IMR-90 (cell line): ENCODE results near the gene ATP5MK. TPM values are rescaled to one million over a fixed set of nuclear protein-coding genes. Genes with fewer than 3 reads are reported as not detected.

Source experiments
- ATAC-seq: fragments of 200-7000 bp; cut with Tn5 transposase; 2 replicates; pipeline ENCODE4 v1.9.1; 2020; ENCODE audit warnings: low read depth, mild to moderate bottlenecking, moderate library complexity
- BruUV-seq: library from RNA; stranded (reverse); fragments of 400-500 nt; replicated peaks from 2 replicates; lab custom pipeline; 2021; lab: Mats Ljungman, UMichigan
- CTCF ChIA-PET: fragments of 300-600 bp; formaldehyde crosslinking; extraction: SDS; loops from one replicate; lab custom pipeline; 2021; ENCODE audit warnings: antibody characterized with exemption; lab: Yijun Ruan, JAX
- POLR2A ChIA-PET: fragments of 300-600 bp; sonication (Branson Sonifier 250); formaldehyde crosslinking; loops from one replicate; lab custom pipeline; 2022; ENCODE audit warnings: antibody characterized with exemption; ENCODE audit not compliant: unreplicated experiment; lab: Charles Lee
- DNase-seq: peaks from one replicate; pipeline ENCODE4 v3.0.0; 2013
- H2AFZ ChIP-seq: replicated peaks from 2 replicates; pipeline ENCODE3; 2013; ENCODE audit warnings: low read length, mild to moderate bottlenecking; ENCODE audit not compliant: poor library complexity
- H2AK5ac ChIP-seq: 2 replicates; pipeline ENCODE4 v1.6.1; 2013; ENCODE audit warnings: low read depth, low read length, inconsistent platforms
- H2AK9ac ChIP-seq: replicated peaks from 2 replicates; pipeline ENCODE3; 2013; ENCODE audit warnings: mild to moderate bottlenecking, low read depth, low read length, moderate library complexity; ENCODE audit not compliant: poor library complexity
- H2BK120ac ChIP-seq: 2 replicates; pipeline ENCODE4 v1.6.1; 2013; ENCODE audit warnings: low read depth, low read length, inconsistent platforms
- H2BK15ac ChIP-seq: 3 replicates; pipeline ENCODE4 v1.6.1; 2013; ENCODE audit warnings: low read depth, low read length, inconsistent platforms
- H2BK20ac ChIP-seq: 2 replicates; pipeline ENCODE4 v1.6.1; 2013; ENCODE audit warnings: low read depth, mild to moderate bottlenecking, inconsistent platforms, low read length, moderate library complexity
- H2BK5ac ChIP-seq: 2 replicates; pipeline ENCODE4 v1.6.1; 2013; ENCODE audit warnings: mild to moderate bottlenecking, low read depth, low read length, inconsistent platforms; ENCODE audit not compliant: poor library complexity, severe bottlenecking
- H3K14ac ChIP-seq: replicated peaks from 2 replicates; pipeline ENCODE4 v1.6.1; 2013; ENCODE audit warnings: low read depth, low read length, inconsistent platforms
- H3K18ac ChIP-seq: 2 replicates; pipeline ENCODE4 v1.6.1; 2013; ENCODE audit warnings: low read depth, low read length, control low read depth
- H3K23ac ChIP-seq: 2 replicates; pipeline ENCODE4 v1.6.1; 2013; ENCODE audit warnings: low read depth, low read length, inconsistent platforms
- H3K27ac ChIP-seq: 2 replicates; pipeline ENCODE4 v1.5.1; 2013; ENCODE audit warnings: mild to moderate bottlenecking, control low read depth, low read length; ENCODE audit not compliant: insufficient read depth
- H3K27me3 ChIP-seq: 2 replicates; pipeline ENCODE4 v1.6.1; 2013; ENCODE audit warnings: low read length; ENCODE audit not compliant: control insufficient read depth, insufficient read depth
- H3K36me3 ChIP-seq: 2 replicates; pipeline ENCODE4 v1.6.1; 2013; ENCODE audit warnings: low read length, mixed read lengths; ENCODE audit not compliant: control insufficient read depth, insufficient read depth
- H3K4ac ChIP-seq: 2 replicates; pipeline ENCODE4 v1.6.1; 2013; ENCODE audit warnings: low read depth, low read length, inconsistent platforms
- H3K4me1 ChIP-seq: 2 replicates; pipeline ENCODE4 v1.6.1; 2013; ENCODE audit warnings: low read length, mixed read lengths; ENCODE audit not compliant: control insufficient read depth, insufficient read depth
- H3K4me2 ChIP-seq: 2 replicates; pipeline ENCODE4 v1.6.1; 2013; ENCODE audit warnings: low read depth, mild to moderate bottlenecking, control low read depth, low read length, moderate library complexity
- H3K4me3 ChIP-seq: 2 replicates; pipeline ENCODE4 v1.5.1; 2013; ENCODE audit warnings: low read depth, mild to moderate bottlenecking, control low read depth, low read length, moderate library complexity; ENCODE audit not compliant: insufficient read depth
- H3K56ac ChIP-seq: 2 replicates; pipeline ENCODE4 v1.6.1; 2013; ENCODE audit warnings: low read length, inconsistent platforms; ENCODE audit not compliant: insufficient read depth; ENCODE audit errors: extremely low read depth
- H3K79me1 ChIP-seq, 2 experiments: 2 replicates each; pipeline ENCODE4 v1.6.1; 2013; ENCODE audit warnings: low read length in 2 of 2, inconsistent platforms in 1 of 2, low read depth in 1 of 2
- H3K9ac ChIP-seq: 2 replicates; pipeline ENCODE4 v1.6.1; 2013; ENCODE audit warnings: low read depth, low read length, control low read depth
- H3K9me1 ChIP-seq: 2 replicates; pipeline ENCODE4 v1.6.1; 2013; ENCODE audit warnings: low read length, inconsistent platforms; ENCODE audit not compliant: insufficient read depth
- H3K9me3 ChIP-seq: 2 replicates; pipeline ENCODE4 v1.6.1; 2013; ENCODE audit warnings: low read length; ENCODE audit not compliant: control insufficient read depth, insufficient read depth
- H4K20me1 ChIP-seq: 2 replicates; pipeline ENCODE4 v1.6.1; 2013; ENCODE audit warnings: low read length, inconsistent platforms; ENCODE audit not compliant: insufficient read depth
- H4K5ac ChIP-seq: 2 replicates; pipeline ENCODE4 v1.6.1; 2013; ENCODE audit warnings: mild to moderate bottlenecking, low read depth, low read length, control low read depth
- H4K8ac ChIP-seq, 2 experiments: 2 replicates each; pipeline ENCODE4 v1.6.1; 2013; ENCODE audit warnings: low read depth in 2 of 2, low read length in 2 of 2, control low read depth in 1 of 2, inconsistent platforms in 1 of 2
- H4K91ac ChIP-seq: 2 replicates; pipeline ENCODE4 v1.6.1; 2013; ENCODE audit warnings: low read depth, low read length, inconsistent platforms; ENCODE audit not compliant: insufficient read depth
- BHLHE40 ChIP-seq: fragments of 150-350 bp; IDR thresholded peaks from 2 replicates; pipeline ENCODE4 v1.6.1; 2016; ENCODE audit warnings: mild to moderate bottlenecking, low read depth, low read length
- MAFK ChIP-seq: IDR thresholded peaks from 2 replicates; pipeline ENCODE4 v1.6.1; 2012; ENCODE audit warnings: low read depth, low read length, improper control_type of control experiment
- MAZ ChIP-seq: IDR thresholded peaks from 2 replicates; pipeline ENCODE4 v1.6.1; 2012; ENCODE audit warnings: low read depth, mild to moderate bottlenecking, low read length, improper control_type of control experiment, moderate library complexity, borderline replicate concordance
- MXI1 ChIP-seq: IDR thresholded peaks from 2 replicates; pipeline ENCODE4 v1.6.1; 2012; ENCODE audit warnings: low read depth, mild to moderate bottlenecking, low read length, moderate library complexity, borderline replicate concordance
- NFE2L2 ChIP-seq: fragments of 150-350 bp; IDR thresholded peaks from 2 replicates; pipeline ENCODE4 v1.6.1; 2016; ENCODE audit warnings: low read depth, mild to moderate bottlenecking, low read length
- POLR2A ChIP-seq: IDR thresholded peaks from 2 replicates; pipeline ENCODE4 v1.6.1; 2012; ENCODE audit warnings: mild to moderate bottlenecking, low read depth, low read length
- RCOR1 ChIP-seq: IDR thresholded peaks from 2 replicates; pipeline ENCODE4 v1.6.1; 2012; ENCODE audit warnings: mild to moderate bottlenecking, low read length, improper control_type of control experiment; ENCODE audit not compliant: insufficient replicate concordance
- SMC3 ChIP-seq: fragments of 150-350 bp; IDR thresholded peaks from 2 replicates; pipeline ENCODE4 v1.6.1; 2016; ENCODE audit warnings: low read depth, mild to moderate bottlenecking, antibody characterized with exemption, low read length, moderate library complexity
- USF2 ChIP-seq: fragments of 150-350 bp; IDR thresholded peaks from 2 replicates; pipeline ENCODE4 v1.6.1; 2017; ENCODE audit warnings: mild to moderate bottlenecking, antibody characterized with exemption, low read length, low read depth
- WGBS, 2 experiments: methylation state at CpG; one replicate each; pipeline versions ENCODE4 v1.1.5 to v1.1.7; 2013; ENCODE audit warnings: missing lambda C conversion rate in 2 of 2; ENCODE audit not compliant: insufficient read length in 1 of 2; ENCODE audit errors: extremely low coverage in 2 of 2; 5-methylcytosine and 5-hydroxymethylcytosine counted together
- dilution Hi-C: fragments of 300-500 bp; cut with HindIII; formaldehyde crosslinking; loops from one replicate; pipeline ENCODE4 v1.14.3; 2018; ENCODE audit warnings: low sequenced_read_pairs; ENCODE audit not compliant: unreplicated experiment
- in situ Hi-C: fragments of 300-500 bp; cut with MboI; formaldehyde crosslinking; loops from 3 replicates; pipeline ENCODE4 v1.14.3; 2019; ENCODE audit warnings: low sequenced_read_pairs, inconsistent platforms, mixed read lengths
- intact Hi-C: fragments of 100-400 bp; cut with micrococcal nuclease; formaldehyde crosslinking; loops from 2 replicates; pipeline ENCODE4 v1.10.0; 2022
- polyA plus RNA-seq, 3 experiments: library from polyadenylated mRNA; depleted of rRNA; stranded (reverse); fragments of >200 nt; gene quantifications; 2 replicates each; pipeline ENCODE4 v1.2.3, GENCODE V29; 2012; ENCODE audit warnings: low replicate concordance in 1 of 3
- total RNA-seq: library from RNA; depleted of rRNA; stranded (reverse); fragments of >200 nt; gene quantifications from 2 replicates; pipeline ENCODE4 v1.2.3, GENCODE V29; 2012

Gene ATP5MK
- total and polyA plus RNA-seq, 2 of the 4 experiments (the other 2 are of a cell fraction): 73.4 to 101 TPM

GRCh38 chr10:103397191-103397825 lies 1.0 kb upstream of the ATP5MK start:
- Histone ChIP-seq H2BK20ac (no peak overlapping the region), H2BK120ac (no peak overlapping the region), H2BK5ac (no peak overlapping the region), H3K14ac (no peak overlapping the region), H3K23ac (peak overlapping the region; percentile 94; the same call in 1 of the 2 replicates), H2BK15ac (no peak overlapping the region), H3K9me3 (no peaks in the 10 kb centered on the region), H2AK5ac (peak overlapping the region; percentile 28; the same call in 1 of the 2 replicates), H4K20me1 (peaks cover 5% of the 10 kb centered on the region; the same call in 1 of the 2 replicates), H3K4ac (peak overlapping the region; percentile 85; the same call in 1 of the 2 replicates), H3K18ac (no peak overlapping the region), H3K36me3 (peaks cover 23% of the 10 kb centered on the region), H4K91ac (no peak overlapping the region), H4K5ac (no peak overlapping the region), H3K4me3 (peak overlapping the region; percentile 95), H2AK9ac (no peak overlapping the region), H2AFZ (no peak overlapping the region), H4K8ac (peak overlapping the region; percentile 49 to 95; a peak in 2 of 4 replicates), H3K27ac (no peak overlapping the region), H3K4me1 (peaks cover 8% of the 10 kb centered on the region), H3K56ac (peak overlapping the region; percentile 37; the same call in 1 of the 2 replicates), H3K27me3 (no peaks in the 10 kb centered on the region), H3K9me1 (peaks cover 2% of the 10 kb centered on the region; the same call in 1 of the 2 replicates), H3K9ac (peak overlapping the region; percentile 92; the same call in 1 of the 2 replicates), H3K4me2 (peak overlapping the region; percentile 84), H3K79me1 (peaks cover 29 to 50% of the 10 kb centered on the region in 2 experiments)
- ATAC-seq (no peak), DNase-seq (no peak)
- no TSS peak for BruUV-seq
- WGBS, 2 experiments: 58% methylated on average over 7 of the region's 19 CpGs; no CpG with 5 or more reads in 1 of the 2 experiments
- ChIA-PET POLR2A (no interaction called here), CTCF (no interaction called here)
- TF ChIP-seq BHLHE40 (no peak), POLR2A (no peak), NFE2L2 (no peak), RCOR1 (no peak), MXI1 (no peak), SMC3 (no peak), MAFK (no peak), USF2 (no peak), MAZ (no peak)
- dilution Hi-C loops (no loop called here), in situ Hi-C loops (no loop called here), intact Hi-C loops (no loop called here)
